HepG2 (cell line): ENCODE data around the gene TLCD3B. TPM values are rescaled to one million over a fixed set of nuclear protein-coding genes. Genes with fewer than 3 reads are reported as not detected.

Source experiments
- ATAD3A ChIP-seq: sonication (generic); formaldehyde crosslinking; IDR thresholded peaks from 2 replicates; pipeline ENCODE4 v1.4.0; 2020; ENCODE audit warnings: missing genetic modification reagents
- ATF7-NPFF ChIP-seq: sonication (generic); formaldehyde crosslinking; IDR thresholded peaks from 2 replicates; pipeline ENCODE4 v1.8.1; 2023; ENCODE audit warnings: mild to moderate bottlenecking, low read depth, missing genetic modification reagents, moderate library complexity
- BATF2 ChIP-seq: sonication (generic); formaldehyde crosslinking; IDR thresholded peaks from 2 replicates; pipeline ENCODE4 v1.8.0; 2022; ENCODE audit warnings: mild to moderate bottlenecking, missing genetic modification reagents, moderate library complexity
- BRD4 ChIP-seq: sonication (generic); formaldehyde crosslinking; IDR thresholded peaks from 2 replicates; pipeline ENCODE4 v1.4.0; 2020; ENCODE audit warnings: missing genetic modification reagents
- CEBPG ChIP-seq: IDR thresholded peaks from 2 replicates; pipeline ENCODE4 v1.6.1; 2016
- HNF4G ChIP-seq, 2 experiments: sonication (generic) in 1 of 2; formaldehyde crosslinking in 1 of 2; IDR thresholded peaks; 2 replicates each; pipeline versions ENCODE4 v1.4.0 to v1.6.1; 2011 to 2020; ENCODE audit warnings: borderline replicate concordance in 2 of 2, low read depth in 2 of 2, mild to moderate bottlenecking in 2 of 2, low read length in 1 of 2, missing genetic modification reagents in 1 of 2, moderate library complexity in 1 of 2
- HNRNPUL1 ChIP-seq: fragments of 200-400 bp; formaldehyde crosslinking; IDR thresholded peaks from 2 replicates; pipeline ENCODE4 v1.6.1; 2017; ENCODE audit warnings: low read depth, mild to moderate bottlenecking, low read length, moderate library complexity
- HOXA3 ChIP-seq: sonication (generic); formaldehyde crosslinking; IDR thresholded peaks from 2 replicates; pipeline ENCODE4 v1.5.0; 2020; ENCODE audit warnings: missing genetic modification reagents
- JUNB ChIP-seq: sonication (generic); formaldehyde crosslinking; IDR thresholded peaks from 2 replicates; pipeline ENCODE4 v1.8.0; 2022; ENCODE audit warnings: missing genetic modification reagents, mild to moderate bottlenecking, borderline replicate concordance
- KLF12 ChIP-seq: sonication (generic); formaldehyde crosslinking; IDR thresholded peaks from 2 replicates; pipeline ENCODE4 v1.4.0; 2020; ENCODE audit warnings: missing genetic modification reagents, borderline replicate concordance
- LCORL ChIP-seq, 2 experiments: fragments of 450-650 bp in 1 of 2; sonication (generic) in 1 of 2; formaldehyde crosslinking in 1 of 2; IDR thresholded peaks; 2 replicates each; pipeline versions ENCODE4 v1.5.0 to v1.6.1; 2017 to 2020; ENCODE audit warnings: antibody characterized with exemption in 1 of 2, missing genetic modification reagents in 1 of 2
- MTERF4 ChIP-seq: sonication (generic); formaldehyde crosslinking; IDR thresholded peaks from 2 replicates; pipeline ENCODE4 v1.8.0; 2023; ENCODE audit warnings: mild to moderate bottlenecking, missing genetic modification reagents
- RFX3 ChIP-seq: IDR thresholded peaks from 2 replicates; pipeline ENCODE4 v1.6.1; 2016; ENCODE audit warnings: missing biosample characterization, missing genetic modification reagents
- ZFAT ChIP-seq: sonication (generic); formaldehyde crosslinking; conservative IDR thresholded peaks from 2 replicates; pipeline ENCODE4 v1.8.1; 2023; ENCODE audit warnings: missing genetic modification reagents, inconsistent platforms
- ZNF484 ChIP-seq: sonication (generic); formaldehyde crosslinking; IDR thresholded peaks from 2 replicates; pipeline ENCODE4 v1.5.1; 2020; ENCODE audit warnings: mild to moderate bottlenecking, low read depth, missing genetic modification reagents, borderline replicate concordance
- ZNF557 ChIP-seq: sonication (generic); formaldehyde crosslinking; IDR thresholded peaks from 2 replicates; pipeline ENCODE4 v1.4.0; 2020; ENCODE audit warnings: missing genetic modification reagents
- ZNF883 ChIP-seq: sonication (generic); formaldehyde crosslinking; IDR thresholded peaks from 2 replicates; pipeline ENCODE4 v1.5.1; 2020; ENCODE audit warnings: mild to moderate bottlenecking, missing genetic modification reagents; ENCODE audit errors: not compliant biosample characterization
- ZNF891 ChIP-seq: sonication (generic); formaldehyde crosslinking; IDR thresholded peaks from 2 replicates; pipeline ENCODE4 v1.5.0; 2020; ENCODE audit warnings: mild to moderate bottlenecking, missing genetic modification reagents
- polyA plus RNA-seq, 8 experiments: library from polyadenylated mRNA; depleted of rRNA in 3 of 8; stranded (reverse) in 7 of 8; unstranded in 1 of 8; fragments of >200 nt; fragmentation: Illumina TruSeq in 4 of 8; extraction: Trizol in 4 of 8; gene quantifications; 2 replicates each; pipeline versions ENCODE4 v1.2.1 to v1.2.3, GENCODE V29; 2011 to 2016; ENCODE audit warnings: low read depth in 4 of 8, missing spikeins in 1 of 8, mixed read lengths in 1 of 8; ENCODE audit not compliant: insufficient read depth in 1 of 8
- total RNA-seq, 5 experiments: library from RNA; depleted of rRNA; stranded (reverse); fragments of >200 nt; fragmentation: Illumina TruSeq; extraction: Trizol; gene quantifications; 2 replicates each; pipeline ENCODE4 v1.2.3, GENCODE V29; 2016; ENCODE audit warnings: low read depth in 1 of 5
- TF ChIP-seq, protein P1 (sequence below): fragments of 450-650 bp; IDR thresholded peaks from 2 replicates; pipeline ENCODE4 v1.6.1; 2017
- TF ChIP-seq, protein P2 (sequence below): sonication (generic); formaldehyde crosslinking; conservative IDR thresholded peaks from 2 replicates; pipeline ENCODE4 v1.4.0; 2020; ENCODE audit warnings: mild to moderate bottlenecking, missing genetic modification reagents, moderate library complexity
- TF ChIP-seq, protein P3 (sequence below): sonication (generic); formaldehyde crosslinking; IDR thresholded peaks from 2 replicates; pipeline ENCODE4 v1.4.0; 2020; ENCODE audit warnings: missing genetic modification reagents

Gene TLCD3B
- total and polyA plus RNA-seq, 2 of the 13 experiments (the other 11 are each of a cell fraction or from before 2014, with no cell fraction given), result not detected

DNA sequence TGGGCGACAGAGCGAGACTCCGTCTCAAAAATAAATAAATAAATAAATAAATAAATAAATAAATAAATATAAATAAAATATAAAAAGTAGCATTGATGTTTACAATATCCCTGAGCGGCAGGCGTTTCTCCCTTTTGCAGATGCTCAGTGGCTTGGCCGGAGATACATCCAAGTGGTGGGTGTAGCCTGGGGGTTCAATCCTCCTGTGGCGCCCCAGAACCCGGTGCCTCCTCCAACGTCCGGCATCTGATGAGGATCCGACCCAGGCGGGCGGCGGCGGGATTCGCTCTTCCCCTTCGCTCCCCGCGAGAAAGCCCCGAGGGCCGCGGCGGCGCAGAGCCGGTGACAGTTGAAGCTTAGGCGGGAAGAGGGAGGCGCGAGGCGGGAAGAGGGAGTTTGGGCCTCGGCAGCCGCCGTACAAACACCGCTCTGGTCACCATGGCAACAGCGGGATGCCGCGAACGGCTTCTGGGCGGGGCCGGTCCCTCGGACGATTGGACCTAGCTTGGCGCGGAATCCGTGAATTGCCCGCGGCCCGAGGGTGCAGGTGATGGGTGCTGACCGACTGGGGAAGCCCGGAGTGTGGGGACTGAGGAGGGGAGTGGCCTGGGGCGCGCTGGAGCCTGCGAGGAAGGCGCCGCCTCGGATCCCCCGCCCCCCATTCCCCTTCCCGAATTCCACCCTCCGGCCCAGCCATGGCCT, 21.8 kb upstream of the TLCD3B start (continued):
- TF ChIP-seq BATF2 (CRISPR knock-in tag) (peak; percentile 94; the same call in 1 of the 2 replicates), ZNF484 (CRISPR knock-in tag) (0 out of 2 replicates have a peak, but pooled peaks have one; percentile 21), HNF4G (IDR thresholded peaks at IDR 0.05; ENCODE audit: borderline replicate concordance, low read depth, low read length) (peak; percentile 43; the same call in 1 of the 2 replicates), HNF4G (CRISPR knock-in tag; IDR thresholded peaks at IDR 0.05; ENCODE audit: borderline replicate concordance, low read depth) (peak; percentile 82; the same call in 1 of the 2 replicates), RFX3 (CRISPR knock-in tag) (peak; percentile 100), HOXA3 (CRISPR knock-in tag) (peak; percentile 95), JUNB (CRISPR knock-in tag) (peak; percentile 48; the same call in 1 of the 2 replicates), ATAD3A (CRISPR knock-in tag) (no peak), HNRNPUL1 (no peak), ATF7-NPFF (CRISPR knock-in tag) (peak; percentile 98), BRD4 (CRISPR knock-in tag) (0 out of 2 replicates have a peak, but pooled peaks have one; percentile 46), KLF12 (peak; percentile 95), ZNF891 (CRISPR knock-in tag) (peak; percentile 98), LCORL (IDR thresholded peaks at IDR 0.05) (no peak), LCORL (CRISPR knock-in tag; IDR thresholded peaks at IDR 0.05) (peak; percentile 66; the same call in 1 of the 2 replicates), ZFAT (CRISPR knock-in tag) (no peak), MTERF4 (peak; percentile 94), ZNF557 (CRISPR knock-in tag) (peak; percentile 93; the same call in 1 of the 2 replicates), ZNF883 (peak; percentile 95), CEBPG (CRISPR knock-in tag) (peak; percentile 64; the same call in 1 of the 2 replicates)
- TF ChIP-seq, protein P1, sequence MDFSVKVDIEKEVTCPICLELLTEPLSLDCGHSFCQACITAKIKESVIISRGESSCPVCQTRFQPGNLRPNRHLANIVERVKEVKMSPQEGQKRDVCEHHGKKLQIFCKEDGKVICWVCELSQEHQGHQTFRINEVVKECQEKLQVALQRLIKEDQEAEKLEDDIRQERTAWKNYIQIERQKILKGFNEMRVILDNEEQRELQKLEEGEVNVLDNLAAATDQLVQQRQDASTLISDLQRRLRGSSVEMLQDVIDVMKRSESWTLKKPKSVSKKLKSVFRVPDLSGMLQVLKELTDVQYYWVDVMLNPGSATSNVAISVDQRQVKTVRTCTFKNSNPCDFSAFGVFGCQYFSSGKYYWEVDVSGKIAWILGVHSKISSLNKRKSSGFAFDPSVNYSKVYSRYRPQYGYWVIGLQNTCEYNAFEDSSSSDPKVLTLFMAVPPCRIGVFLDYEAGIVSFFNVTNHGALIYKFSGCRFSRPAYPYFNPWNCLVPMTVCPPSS, result no peak
- TF ChIP-seq, protein P2, sequence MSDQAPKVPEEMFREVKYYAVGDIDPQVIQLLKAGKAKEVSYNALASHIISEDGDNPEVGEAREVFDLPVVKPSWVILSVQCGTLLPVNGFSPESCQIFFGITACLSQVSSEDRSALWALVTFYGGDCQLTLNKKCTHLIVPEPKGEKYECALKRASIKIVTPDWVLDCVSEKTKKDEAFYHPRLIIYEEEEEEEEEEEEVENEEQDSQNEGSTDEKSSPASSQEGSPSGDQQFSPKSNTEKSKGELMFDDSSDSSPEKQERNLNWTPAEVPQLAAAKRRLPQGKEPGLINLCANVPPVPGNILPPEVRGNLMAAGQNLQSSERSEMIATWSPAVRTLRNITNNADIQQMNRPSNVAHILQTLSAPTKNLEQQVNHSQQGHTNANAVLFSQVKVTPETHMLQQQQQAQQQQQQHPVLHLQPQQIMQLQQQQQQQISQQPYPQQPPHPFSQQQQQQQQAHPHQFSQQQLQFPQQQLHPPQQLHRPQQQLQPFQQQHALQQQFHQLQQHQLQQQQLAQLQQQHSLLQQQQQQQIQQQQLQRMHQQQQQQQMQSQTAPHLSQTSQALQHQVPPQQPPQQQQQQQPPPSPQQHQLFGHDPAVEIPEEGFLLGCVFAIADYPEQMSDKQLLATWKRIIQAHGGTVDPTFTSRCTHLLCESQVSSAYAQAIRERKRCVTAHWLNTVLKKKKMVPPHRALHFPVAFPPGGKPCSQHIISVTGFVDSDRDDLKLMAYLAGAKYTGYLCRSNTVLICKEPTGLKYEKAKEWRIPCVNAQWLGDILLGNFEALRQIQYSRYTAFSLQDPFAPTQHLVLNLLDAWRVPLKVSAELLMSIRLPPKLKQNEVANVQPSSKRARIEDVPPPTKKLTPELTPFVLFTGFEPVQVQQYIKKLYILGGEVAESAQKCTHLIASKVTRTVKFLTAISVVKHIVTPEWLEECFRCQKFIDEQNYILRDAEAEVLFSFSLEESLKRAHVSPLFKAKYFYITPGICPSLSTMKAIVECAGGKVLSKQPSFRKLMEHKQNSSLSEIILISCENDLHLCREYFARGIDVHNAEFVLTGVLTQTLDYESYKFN, result peak; percentile 63
- TF ChIP-seq, protein P3, sequence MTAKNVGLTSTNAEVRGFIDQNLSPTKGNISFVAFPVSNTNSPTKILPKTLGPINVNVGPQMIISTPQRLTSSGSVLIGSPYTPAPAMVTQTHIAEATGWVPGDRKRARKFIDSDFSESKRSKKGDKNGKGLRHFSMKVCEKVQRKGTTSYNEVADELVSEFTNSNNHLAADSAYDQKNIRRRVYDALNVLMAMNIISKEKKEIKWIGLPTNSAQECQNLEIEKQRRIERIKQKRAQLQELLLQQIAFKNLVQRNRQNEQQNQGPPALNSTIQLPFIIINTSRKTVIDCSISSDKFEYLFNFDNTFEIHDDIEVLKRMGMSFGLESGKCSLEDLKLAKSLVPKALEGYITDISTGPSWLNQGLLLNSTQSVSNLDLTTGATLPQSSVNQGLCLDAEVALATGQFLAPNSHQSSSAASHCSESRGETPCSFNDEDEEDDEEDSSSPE (CRISPR knock-in tag), result peak; percentile 100
